Activated CD4-positive, alpha-beta T cell treated with anti-CD3 and anti-CD28 coated beads, Interleukin-2, amount 50 U/mL, for 24 hours (primary cell): ENCODE results near the gene VIPR1.
A peak's percentile ranks its signal among the peaks of the same experiment; 100 is the strongest.

Source experiments
- DNase-seq, 2 donors: peaks; one replicate each; pipeline ENCODE4 v3.0.0-alpha.2; 2020; ENCODE audit warnings: low read depth in 1 of 2, low spot score in 1 of 2

VIPR1 gene

GRCh38 chr3:42502429-42503250, at the start of gene VIPR1:
TSS of gene VIPR1 (plus strand) at chr3:42502643. CDS start at chr3:42502736, 93 bp downstream.
- peak; percentile 84 for DNase-seq

GRCh38 chr3:42456211-42456610, 46.2 kb upstream of the VIPR1 start:
- DNase-seq: no peak

GRCh38 chr3:42459151-42459550, 43.3 kb upstream of the VIPR1 start:
- no peak for DNase-seq

- no peak for DNase-seq
These were observed 40.7 kb upstream of the VIPR1 start for GRCh38 chr3:42461762-42462161.

- DNase-seq: no peak
These were observed 39.4 kb upstream of the VIPR1 start for GRCh38 chr3:42463093-42463492.

- no peak for DNase-seq
These were observed 34.3 kb upstream of the VIPR1 start for GRCh38 chr3:42468111-42468510.

GRCh38 chr3:42472555-42472954, 29.9 kb upstream of the VIPR1 start:
- DNase-seq: no peak

GRCh38 chr3:42473083-42473932, 29.1 kb upstream of the VIPR1 start:
- DNase-seq: no peak

- DNase-seq: no peak
These were observed 26.0 kb upstream of the VIPR1 start for GRCh38 chr3:42476225-42477125.

- DNase-seq: no peak
These were observed 24.7 kb upstream of the VIPR1 start for GRCh38 chr3:42477696-42478095.

- DNase-seq: no peak
These were observed 23.6 kb upstream of the VIPR1 start for GRCh38 chr3:42478830-42479229.

GRCh38 chr3:42486814-42487565, 15.5 kb upstream of the VIPR1 start:
- DNase-seq: no peak

GRCh38 chr3:42488687-42489086, 13.8 kb upstream of the VIPR1 start:
- DNase-seq: no peak

GRCh38 chr3:42489116-42489936, 13.1 kb upstream of the VIPR1 start:
- DNase-seq: no peak

- no peak for DNase-seq
These were observed 12.6 kb upstream of the VIPR1 start for GRCh38 chr3:42489937-42490227.

GRCh38 chr3:42490243-42490642, 12.2 kb upstream of the VIPR1 start:
- DNase-seq: no peak

GRCh38 chr3:42491881-42492507, 10.4 kb upstream of the VIPR1 start:
- DNase-seq: no peak

- no peak for DNase-seq
These were observed 9.8 kb upstream of the VIPR1 start for GRCh38 chr3:42492508-42493080.
